ENCODE data around the gene DIS3. TPM values are rescaled to one million over a fixed set of nuclear protein-coding genes. Genes with fewer than 3 reads are reported as not detected.

The DIS3 gene
- total and polyA plus RNA-seq, 2 of the 13 experiments (the other 11 are each of a cell fraction or from before 2014, with no cell fraction given) = 13.2 to 35.0 TPM

GRCh38 chr13:72781451-72782439 is at the start of gene DIS3, which contains the start of gene PIBF1 (continued):
- TF ChIP-seq ARID4A (CRISPR knock-in tag; IDR thresholded peaks at IDR 0.05; ENCODE audit: borderline replicate concordance) (peak; percentile 95), SYNCRIP (IDR thresholded peaks at IDR 0.05; ENCODE audit: insufficient read depth, low read depth, low read length) (no peak), CENPBD1 (CRISPR knock-in tag; IDR thresholded peaks at IDR 0.05; ENCODE audit: borderline replicate concordance, low read depth) (no peak; the same call in 1 of the 2 replicates), U2AF1 (optimal IDR thresholded peaks at IDR 0.05; ENCODE audit: low read depth, low read length) (peak; percentile 90), TEAD2 (CRISPR knock-in tag; IDR thresholded peaks at IDR 0.05) (no peak), ZFP36L1 (CRISPR knock-in tag; IDR thresholded peaks at IDR 0.05) (0 out of 2 replicates have a peak, but pooled peaks have one; percentile 14), FIP1L1 (IDR thresholded peaks at IDR 0.05; ENCODE audit: borderline replicate concordance, insufficient read depth, low read depth, low read length) (no peak), ZNF788 (CRISPR knock-in tag; IDR thresholded peaks at IDR 0.05; ENCODE audit: borderline replicate concordance) (peak; percentile 61; the same call in 1 of the 2 replicates), ZNF580 (CRISPR knock-in tag; IDR thresholded peaks at IDR 0.05; ENCODE audit: borderline replicate concordance, low read depth) (peak; percentile 77; the same call in 1 of the 2 replicates), SP140L (CRISPR knock-in tag; IDR thresholded peaks at IDR 0.05; ENCODE audit: borderline replicate concordance) (no peak), LCORL (IDR thresholded peaks at IDR 0.05) (no peak), LCORL (CRISPR knock-in tag; IDR thresholded peaks at IDR 0.05) (no peak; the same call in 1 of the 2 replicates), CHD2 (IDR thresholded peaks at IDR 0.05; ENCODE audit: low read depth, low read length) (peak; percentile 92), FOXO1 (CRISPR knock-in tag; IDR thresholded peaks at IDR 0.05) (no peak; the same call in 1 of the 2 replicates), YEATS4 (CRISPR knock-in tag; IDR thresholded peaks at IDR 0.05; ENCODE audit: borderline replicate concordance) (peak; percentile 79), ZNF629 (CRISPR knock-in tag; conservative IDR thresholded peaks at IDR 0.05) (no peak), RORA (CRISPR knock-in tag; IDR thresholded peaks at IDR 0.05) (no peak), RAD51 (IDR thresholded peaks at IDR 0.05; ENCODE audit: borderline replicate concordance) (no peak), FOXO4 (CRISPR knock-in tag; conservative IDR thresholded peaks at IDR 0.05) (no peak)
- TF ChIP-seq, protein P1, sequence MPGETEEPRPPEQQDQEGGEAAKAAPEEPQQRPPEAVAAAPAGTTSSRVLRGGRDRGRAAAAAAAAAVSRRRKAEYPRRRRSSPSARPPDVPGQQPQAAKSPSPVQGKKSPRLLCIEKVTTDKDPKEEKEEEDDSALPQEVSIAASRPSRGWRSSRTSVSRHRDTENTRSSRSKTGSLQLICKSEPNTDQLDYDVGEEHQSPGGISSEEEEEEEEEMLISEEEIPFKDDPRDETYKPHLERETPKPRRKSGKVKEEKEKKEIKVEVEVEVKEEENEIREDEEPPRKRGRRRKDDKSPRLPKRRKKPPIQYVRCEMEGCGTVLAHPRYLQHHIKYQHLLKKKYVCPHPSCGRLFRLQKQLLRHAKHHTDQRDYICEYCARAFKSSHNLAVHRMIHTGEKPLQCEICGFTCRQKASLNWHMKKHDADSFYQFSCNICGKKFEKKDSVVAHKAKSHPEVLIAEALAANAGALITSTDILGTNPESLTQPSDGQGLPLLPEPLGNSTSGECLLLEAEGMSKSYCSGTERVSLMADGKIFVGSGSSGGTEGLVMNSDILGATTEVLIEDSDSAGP (CRISPR knock-in tag; IDR thresholded peaks at IDR 0.05; ENCODE audit: borderline replicate concordance) = peak; percentile 91

Measured in HepG2 (cell line).